Measurements from ENCODE around the gene MBP.

MBP gene

GRCh38 chr18:77053616-77054287, 78.8 kb downstream of the MBP start:
- no peak overlapping the region for H3K4me3 ChIP-seq (ENCODE audit: low read length)
- no peaks in the 10 kb centered on the region for H3K27me3 ChIP-seq (ENCODE audit: control insufficient read depth, insufficient read depth, low read length)
- H3K4me2 ChIP-seq (ENCODE audit: low read length): peak overlapping the region; percentile 71
- no peaks in the 10 kb centered on the region for H3K36me3 ChIP-seq (ENCODE audit: insufficient read depth, low read length)
- peaks cover 45% of the 10 kb centered on the region for H3K4me1 ChIP-seq (ENCODE audit: control insufficient read depth, insufficient read depth, low read length)
- H3K9ac ChIP-seq (ENCODE audit: low read depth, low read length): peak overlapping the region; percentile 46
- H3K9me3 ChIP-seq (replicated peaks; ENCODE audit: low read length): no peaks in the 10 kb centered on the region

- H3K9me3 ChIP-seq (replicated peaks; ENCODE audit: low read length): no peaks in the 10 kb centered on the region
- H3K36me3 ChIP-seq (ENCODE audit: insufficient read depth, low read length): no peaks in the 10 kb centered on the region
- H3K4me3 ChIP-seq (ENCODE audit: low read length): no peak overlapping the region
- H3K4me2 ChIP-seq (ENCODE audit: low read length): no peak overlapping the region
- no peak overlapping the region for H3K9ac ChIP-seq (ENCODE audit: low read depth, low read length)
- H3K4me1 ChIP-seq (ENCODE audit: control insufficient read depth, insufficient read depth, low read length): peaks cover 37% of the 10 kb centered on the region
- H3K27me3 ChIP-seq (ENCODE audit: control insufficient read depth, insufficient read depth, low read length): no peaks in the 10 kb centered on the region
Observed at GRCh38 chr18:77052983-77053309, 79.6 kb downstream of the MBP start.

- Histone ChIP-seq H3K4me3 (ENCODE audit: low read length) (no peak overlapping the region), H3K27me3 (ENCODE audit: control insufficient read depth, insufficient read depth, low read length) (no peaks in the 10 kb centered on the region), H3K4me1 (ENCODE audit: control insufficient read depth, insufficient read depth, low read length) (peaks cover 36% of the 10 kb centered on the region), H3K36me3 (ENCODE audit: insufficient read depth, low read length) (no peaks in the 10 kb centered on the region), H3K9ac (ENCODE audit: low read depth, low read length) (no peak overlapping the region), H3K9me3 (replicated peaks; ENCODE audit: low read length) (no peaks in the 10 kb centered on the region), H3K4me2 (ENCODE audit: low read length) (no peak overlapping the region)
Observed at GRCh38 chr18:77052297-77052982, 80.1 kb downstream of the MBP start.

- H3K27me3 ChIP-seq (ENCODE audit: control insufficient read depth, insufficient read depth, low read length): no peaks in the 10 kb centered on the region
- peaks cover 29% of the 10 kb centered on the region for H3K4me1 ChIP-seq (ENCODE audit: control insufficient read depth, insufficient read depth, low read length)
- no peak overlapping the region for H3K4me3 ChIP-seq (ENCODE audit: low read length)
- no peak overlapping the region for H3K9ac ChIP-seq (ENCODE audit: low read depth, low read length)
- no peaks in the 10 kb centered on the region for H3K36me3 ChIP-seq (ENCODE audit: insufficient read depth, low read length)
- no peak overlapping the region for H3K4me2 ChIP-seq (ENCODE audit: low read length)
- H3K9me3 ChIP-seq (replicated peaks; ENCODE audit: low read length): no peaks in the 10 kb centered on the region
Observed at GRCh38 chr18:77051581-77052296, 80.8 kb downstream of the MBP start.

- Histone ChIP-seq H3K4me3 (ENCODE audit: low read length) (no peak overlapping the region), H3K9ac (ENCODE audit: low read depth, low read length) (no peak overlapping the region), H3K9me3 (replicated peaks; ENCODE audit: low read length) (no peaks in the 10 kb centered on the region), H3K4me1 (ENCODE audit: control insufficient read depth, insufficient read depth, low read length) (peaks cover 11% of the 10 kb centered on the region), H3K27me3 (ENCODE audit: control insufficient read depth, insufficient read depth, low read length) (peaks cover 13% of the 10 kb centered on the region), H3K36me3 (ENCODE audit: insufficient read depth, low read length) (no peaks in the 10 kb centered on the region), H3K4me2 (ENCODE audit: low read length) (no peak overlapping the region)
Observed at GRCh38 chr18:77049938-77050337, 82.6 kb downstream of the MBP start.

- Histone ChIP-seq H3K27me3 (ENCODE audit: control insufficient read depth, insufficient read depth, low read length) (peaks cover 17% of the 10 kb centered on the region), H3K4me2 (ENCODE audit: low read length) (no peak overlapping the region), H3K9ac (ENCODE audit: low read depth, low read length) (no peak overlapping the region), H3K4me3 (ENCODE audit: low read length) (no peak overlapping the region), H3K4me1 (ENCODE audit: control insufficient read depth, insufficient read depth, low read length) (no peaks in the 10 kb centered on the region), H3K9me3 (replicated peaks; ENCODE audit: low read length) (no peaks in the 10 kb centered on the region), H3K36me3 (ENCODE audit: insufficient read depth, low read length) (no peaks in the 10 kb centered on the region)
Observed at GRCh38 chr18:77047803-77048419, 84.7 kb downstream of the MBP start.

- Histone ChIP-seq H3K27me3 (ENCODE audit: control insufficient read depth, insufficient read depth, low read length) (peaks cover 19% of the 10 kb centered on the region), H3K9me3 (replicated peaks; ENCODE audit: low read length) (no peaks in the 10 kb centered on the region), H3K4me2 (ENCODE audit: low read length) (no peak overlapping the region), H3K36me3 (ENCODE audit: insufficient read depth, low read length) (no peaks in the 10 kb centered on the region), H3K4me3 (ENCODE audit: low read length) (no peak overlapping the region), H3K9ac (ENCODE audit: low read depth, low read length) (no peak overlapping the region), H3K4me1 (ENCODE audit: control insufficient read depth, insufficient read depth, low read length) (no peaks in the 10 kb centered on the region)
Observed at GRCh38 chr18:77046994-77047393, 85.6 kb downstream of the MBP start.

GRCh38 chr18:77046409-77046808, 86.2 kb downstream of the MBP start:
- no peak overlapping the region for H3K9ac ChIP-seq (ENCODE audit: low read depth, low read length)
- H3K36me3 ChIP-seq (ENCODE audit: insufficient read depth, low read length): no peaks in the 10 kb centered on the region
- H3K4me3 ChIP-seq (ENCODE audit: low read length): no peak overlapping the region
- H3K9me3 ChIP-seq (replicated peaks; ENCODE audit: low read length): no peaks in the 10 kb centered on the region
- peaks cover 20% of the 10 kb centered on the region for H3K27me3 ChIP-seq (ENCODE audit: control insufficient read depth, insufficient read depth, low read length)
- H3K4me1 ChIP-seq (ENCODE audit: control insufficient read depth, insufficient read depth, low read length): no peaks in the 10 kb centered on the region
- H3K4me2 ChIP-seq (ENCODE audit: low read length): no peak overlapping the region

- Histone ChIP-seq H3K4me1 (ENCODE audit: control insufficient read depth, insufficient read depth, low read length) (no peaks in the 10 kb centered on the region), H3K36me3 (ENCODE audit: insufficient read depth, low read length) (no peaks in the 10 kb centered on the region), H3K4me3 (ENCODE audit: low read length) (no peak overlapping the region), H3K4me2 (ENCODE audit: low read length) (no peak overlapping the region), H3K9me3 (replicated peaks; ENCODE audit: low read length) (no peaks in the 10 kb centered on the region), H3K27me3 (ENCODE audit: control insufficient read depth, insufficient read depth, low read length) (peaks cover 20% of the 10 kb centered on the region), H3K9ac (ENCODE audit: low read depth, low read length) (no peak overlapping the region)
Observed at GRCh38 chr18:77045677-77046076, 86.9 kb downstream of the MBP start.

GRCh38 chr18:77044866-77045664, 87.5 kb downstream of the MBP start:
- no peak overlapping the region for H3K4me3 ChIP-seq (ENCODE audit: low read length)
- no peaks in the 10 kb centered on the region for H3K9me3 ChIP-seq (replicated peaks; ENCODE audit: low read length)
- H3K9ac ChIP-seq (ENCODE audit: low read depth, low read length): no peak overlapping the region
- peaks cover 20% of the 10 kb centered on the region for H3K27me3 ChIP-seq (ENCODE audit: control insufficient read depth, insufficient read depth, low read length)
- H3K4me2 ChIP-seq (ENCODE audit: low read length): no peak overlapping the region
- no peaks in the 10 kb centered on the region for H3K36me3 ChIP-seq (ENCODE audit: insufficient read depth, low read length)
- no peaks in the 10 kb centered on the region for H3K4me1 ChIP-seq (ENCODE audit: control insufficient read depth, insufficient read depth, low read length)

Measured in skeletal muscle satellite cell (primary cell).